GM12875 (cell line): ENCODE measurements around the gene TRABD.
"Not testable (repeated sequence)": the region's sequence is repeated elsewhere in the genome, so short reads cannot be mapped to it uniquely, and the experiment has no call there.

ENCODE experiments used
- H3K4me3 ChIP-seq: one replicate; pipeline ENCODE4 v1.5.1; 2011; ENCODE audit warnings: low read depth, low read length, control low read depth
- TF ChIP-seq, protein P1 (sequence below): IDR thresholded peaks from 2 replicates; pipeline ENCODE4 v1.5.1; 2011; ENCODE audit warnings: low read depth, mild to moderate bottlenecking, control low read depth, inconsistent platforms, low read length, moderate library complexity, borderline replicate concordance; ENCODE audit not compliant: insufficient read depth

TRABD gene

DNA sequence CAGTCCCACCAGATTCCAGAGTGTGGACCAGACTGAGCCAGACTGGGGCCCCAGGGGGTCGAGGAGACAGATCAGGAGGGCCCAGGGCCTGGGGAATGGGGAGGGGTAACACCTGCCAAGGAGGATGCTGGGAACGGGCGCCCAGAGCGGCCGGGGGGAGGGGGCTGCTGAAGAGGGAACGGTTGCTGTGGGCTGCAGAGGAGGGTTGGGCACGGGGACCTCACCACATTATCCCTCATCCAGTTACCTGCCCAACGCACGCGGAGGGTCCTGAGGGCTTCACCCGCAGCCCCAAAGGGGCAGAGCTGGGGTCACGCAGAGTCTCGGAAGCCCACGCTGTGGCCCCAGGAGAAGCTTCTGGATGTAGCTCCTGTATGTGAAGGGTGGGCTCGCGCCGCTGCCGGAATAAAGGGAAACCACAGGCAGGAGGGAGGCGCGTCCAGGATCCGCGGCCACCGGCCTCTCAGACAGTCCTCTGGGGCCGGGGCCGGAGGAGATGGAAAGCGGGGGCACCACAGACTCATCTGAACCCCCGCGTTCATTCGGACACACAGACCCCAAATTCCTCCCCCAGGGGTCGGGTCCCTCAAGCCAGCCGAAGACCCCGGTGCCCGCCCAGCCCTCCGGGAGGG, 14.2 kb downstream of the TRABD start:
- peak overlapping the region; percentile 72 for H3K4me3 ChIP-seq
- TF ChIP-seq, protein P1, sequence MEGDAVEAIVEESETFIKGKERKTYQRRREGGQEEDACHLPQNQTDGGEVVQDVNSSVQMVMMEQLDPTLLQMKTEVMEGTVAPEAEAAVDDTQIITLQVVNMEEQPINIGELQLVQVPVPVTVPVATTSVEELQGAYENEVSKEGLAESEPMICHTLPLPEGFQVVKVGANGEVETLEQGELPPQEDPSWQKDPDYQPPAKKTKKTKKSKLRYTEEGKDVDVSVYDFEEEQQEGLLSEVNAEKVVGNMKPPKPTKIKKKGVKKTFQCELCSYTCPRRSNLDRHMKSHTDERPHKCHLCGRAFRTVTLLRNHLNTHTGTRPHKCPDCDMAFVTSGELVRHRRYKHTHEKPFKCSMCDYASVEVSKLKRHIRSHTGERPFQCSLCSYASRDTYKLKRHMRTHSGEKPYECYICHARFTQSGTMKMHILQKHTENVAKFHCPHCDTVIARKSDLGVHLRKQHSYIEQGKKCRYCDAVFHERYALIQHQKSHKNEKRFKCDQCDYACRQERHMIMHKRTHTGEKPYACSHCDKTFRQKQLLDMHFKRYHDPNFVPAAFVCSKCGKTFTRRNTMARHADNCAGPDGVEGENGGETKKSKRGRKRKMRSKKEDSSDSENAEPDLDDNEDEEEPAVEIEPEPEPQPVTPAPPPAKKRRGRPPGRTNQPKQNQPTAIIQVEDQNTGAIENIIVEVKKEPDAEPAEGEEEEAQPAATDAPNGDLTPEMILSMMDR: no peak

DNA sequence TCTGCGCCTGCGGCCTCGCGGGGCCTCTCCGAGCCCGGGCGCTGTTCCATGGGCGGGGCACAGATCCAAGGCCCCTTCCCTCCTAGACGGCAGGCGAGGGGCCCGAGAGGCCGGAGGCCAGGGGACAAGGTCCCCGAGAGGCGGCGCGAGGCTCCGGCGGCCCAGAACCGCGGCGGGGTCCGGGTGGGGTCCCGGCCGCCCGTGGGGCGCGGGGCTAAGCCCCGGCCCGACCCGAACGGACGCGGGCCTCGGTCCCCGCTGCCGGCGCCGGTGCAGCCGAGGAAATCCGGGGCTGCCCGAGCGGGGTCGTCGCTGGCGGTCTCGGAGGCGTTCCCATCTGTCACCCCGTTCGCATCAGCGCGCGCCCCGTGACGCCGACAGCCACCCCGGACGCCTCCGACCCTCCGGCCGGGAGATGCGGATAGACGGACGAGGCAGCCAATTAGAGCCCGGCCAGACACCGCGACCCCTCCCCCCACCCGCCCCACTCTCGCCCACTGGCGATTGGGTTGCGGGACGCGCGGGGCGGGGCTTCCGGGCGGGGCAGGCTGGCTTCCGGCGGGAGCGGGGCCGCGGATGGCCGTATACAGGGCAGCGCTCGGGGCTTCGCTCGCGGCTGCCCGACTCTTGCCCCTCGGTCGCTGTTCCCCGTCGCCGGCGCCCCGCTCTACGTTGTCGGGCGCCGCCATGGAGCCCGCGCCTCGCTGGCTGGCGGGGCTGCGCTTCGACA, 14.9 kb downstream of the TRABD start, which contains the start of gene SELENOO:
TSS of gene SELENOO (plus strand) at position 551 of the 730 bp plus-strand sequence. CDS start at position 577, 26 bp downstream.
- peak within 1 kb of the TSS; percentile 75 for H3K4me3 ChIP-seq
- TF ChIP-seq, protein P1: no peak

DNA sequence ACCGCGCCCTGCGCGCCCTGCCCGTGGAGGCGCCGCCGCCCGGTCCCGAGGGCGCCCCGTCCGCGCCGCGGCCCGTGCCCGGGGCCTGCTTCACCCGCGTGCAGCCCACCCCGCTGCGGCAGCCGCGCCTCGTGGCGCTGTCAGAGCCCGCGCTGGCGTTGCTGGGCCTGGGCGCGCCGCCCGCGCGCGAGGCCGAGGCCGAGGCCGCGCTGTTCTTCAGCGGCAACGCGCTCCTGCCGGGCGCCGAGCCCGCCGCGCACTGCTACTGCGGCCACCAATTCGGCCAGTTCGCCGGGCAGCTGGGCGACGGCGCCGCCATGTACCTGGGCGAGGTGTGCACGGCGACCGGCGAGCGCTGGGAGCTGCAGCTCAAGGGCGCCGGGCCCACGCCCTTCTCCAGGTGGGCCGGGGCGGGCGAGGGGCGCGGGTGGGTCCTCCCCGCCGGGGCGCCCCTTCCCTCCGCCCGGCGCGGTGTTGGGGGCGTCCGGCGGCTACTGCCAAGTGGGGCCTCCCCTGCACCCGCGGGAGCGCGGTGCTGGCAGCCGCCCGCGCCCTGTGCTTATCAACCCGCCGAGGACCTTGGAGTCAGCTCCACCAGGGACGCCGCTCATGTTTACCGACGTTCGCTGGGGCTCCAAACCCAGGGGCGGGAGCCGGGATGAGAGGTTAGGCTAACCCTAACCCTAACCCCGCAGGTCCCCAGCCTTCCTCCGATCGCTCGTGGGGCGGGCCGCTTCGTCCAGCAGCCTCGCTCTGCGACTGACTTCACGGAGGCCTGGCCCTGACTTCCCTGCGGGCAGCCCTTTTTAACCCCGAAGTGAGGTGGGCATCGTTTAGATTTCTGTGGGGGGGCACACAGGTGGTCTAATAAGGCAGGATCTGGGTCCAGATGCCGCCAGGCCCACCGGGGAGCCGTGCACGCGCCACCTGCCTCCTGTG, 15.7 kb downstream of the TRABD start:
- peak overlapping the region; percentile 75 for H3K4me3 ChIP-seq
- TF ChIP-seq, protein P1: no peak

DNA sequence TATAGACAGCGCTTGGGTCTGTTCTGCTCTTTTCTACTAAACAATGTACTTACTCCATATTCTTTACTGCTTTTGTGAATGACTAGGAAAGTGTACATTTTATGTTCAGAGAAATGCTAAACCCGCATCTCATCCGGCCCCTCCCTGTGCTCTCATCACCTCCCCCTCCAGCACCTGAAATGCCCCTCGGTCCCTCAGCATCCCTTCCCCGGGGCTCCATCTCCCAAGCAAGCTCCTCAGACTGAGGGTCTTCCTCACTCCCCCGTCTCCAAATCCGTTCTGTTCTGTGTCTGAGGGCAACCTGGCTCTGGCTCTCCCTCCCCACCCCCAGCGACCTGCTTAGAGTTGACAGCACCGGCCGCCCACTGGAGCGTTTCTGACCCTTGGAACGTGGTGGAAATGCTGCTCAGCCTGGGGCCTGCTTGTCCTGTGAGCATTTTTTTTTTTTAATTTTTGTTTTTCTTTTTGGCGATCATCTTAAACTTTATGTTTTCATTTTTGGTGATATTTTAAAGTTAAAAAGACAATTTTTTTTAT, 16.5 kb downstream of the TRABD start:
- peak overlapping the region; percentile 75 for H3K4me3 ChIP-seq
- TF ChIP-seq, protein P1: no peak

DNA sequence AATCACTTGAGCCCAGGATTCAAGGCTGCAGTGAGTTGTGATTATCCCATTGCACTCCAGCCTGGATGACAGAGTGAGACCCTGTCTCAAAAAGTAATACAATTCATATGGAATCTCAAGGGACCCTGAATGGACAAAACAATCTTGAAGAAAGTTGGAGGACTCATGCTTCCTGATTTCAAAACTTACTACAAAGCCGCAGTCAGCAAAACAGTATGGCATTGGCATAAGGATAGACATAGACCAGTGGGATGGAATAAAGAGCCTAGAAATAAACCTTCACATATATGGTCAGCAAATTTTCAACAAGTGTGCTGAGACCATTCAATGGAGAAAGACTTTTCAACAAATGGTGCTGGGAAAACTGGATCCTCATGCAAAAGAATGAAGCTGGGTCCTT, 17.6 kb downstream of the TRABD start:
- TF ChIP-seq, protein P1: no peak
- H3K4me3 ChIP-seq: no peak overlapping the region

DNA sequence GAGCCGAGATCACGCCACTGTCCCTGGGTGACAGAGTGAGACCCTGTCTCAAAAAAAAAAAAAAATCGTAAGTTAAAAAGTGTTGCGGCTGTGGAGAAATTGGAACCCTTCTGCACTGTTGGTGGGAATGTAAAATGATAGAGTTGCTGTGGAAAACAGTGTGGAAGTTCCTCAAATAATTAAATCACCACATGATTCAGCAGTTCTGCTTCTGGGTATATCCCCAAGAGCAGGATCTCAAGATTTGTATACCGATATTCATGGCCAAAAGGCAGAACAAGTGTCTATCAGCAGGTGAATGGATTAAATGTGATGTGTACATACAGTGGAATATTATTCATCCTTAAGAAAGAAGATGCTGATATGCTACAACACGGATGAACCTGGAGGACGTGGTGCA, 18.9 kb downstream of the TRABD start:
- no peak overlapping the region for H3K4me3 ChIP-seq
- TF ChIP-seq, protein P1: no peak

DNA sequence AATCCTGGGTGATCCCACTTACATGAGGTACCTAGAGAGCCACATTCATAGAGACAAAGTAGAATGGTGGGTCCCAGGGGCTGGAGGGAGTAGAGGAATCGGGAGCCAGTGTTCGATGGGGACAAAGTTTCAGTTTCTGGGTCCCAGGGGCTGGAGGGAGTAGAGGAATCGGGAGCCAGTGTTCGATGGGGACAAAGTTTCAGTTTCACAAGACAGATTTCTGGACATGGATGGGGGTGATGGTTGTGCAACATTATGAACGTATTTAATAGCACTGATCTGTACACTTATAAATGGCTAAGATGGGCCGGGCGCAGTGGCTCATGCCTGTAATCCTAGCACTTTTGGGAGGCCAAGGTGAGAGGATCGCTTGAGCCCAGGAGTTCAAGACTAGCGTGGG, 19.3 kb downstream of the TRABD start:
- H3K4me3 ChIP-seq: not testable (repeated sequence)
